A549 (cell line): Measurements from ENCODE around the gene NEK4. TPM values are rescaled to one million over a fixed set of nuclear protein-coding genes. Genes with fewer than 3 reads are reported as not detected.

Experiments used
- ATAC-seq, 2 experiments: fragments of 200-7000 bp in 1 of 2; fragments of >200 bp in 1 of 2; cut with Nextera tagmentation in 1 of 2; cut with Tn5 transposase in 1 of 2; 3 replicates each; pipeline versions ENCODE4 v1.8.0 to v1.9.1; 2018 to 2020; ENCODE audit warnings: mild to moderate bottlenecking in 1 of 2, moderate library complexity in 1 of 2
- CTCF ChIA-PET: fragments of 300-600 bp; sonication (Branson Sonifier 250); formaldehyde crosslinking; extraction: SDS; loops from one replicate; lab custom pipeline; 2021; ENCODE audit warnings: antibody characterized with exemption, inconsistent platforms; lab: Yijun Ruan, JAX
- POLR2A ChIA-PET: fragments of 350-600 bp; formaldehyde crosslinking; extraction: SDS; loops from one replicate; lab custom pipeline; 2021; ENCODE audit warnings: antibody characterized with exemption, inconsistent platforms; lab: Yijun Ruan, JAX
- DNase-seq, 2 experiments: peaks; one replicate each; pipeline versions ENCODE4 v3.0.0 to v3.0.0-alpha.2; 2011 to 2016; ENCODE audit warnings: low read depth in 1 of 2, low spot score in 1 of 2
- FAIRE-seq: peaks from 2 replicates; lab custom pipeline; 2011; peaks lifted over from hg19 to GRCh38; lab: Jason Lieb, UNC
- H3K27ac ChIP-seq, 2 experiments: fragments of >200 bp; sonication (Bioruptor Twin); formaldehyde crosslinking; 3 replicates each; pipeline ENCODE4 v1.5.1; 2016 to 2017
- H3K4me1 ChIP-seq: fragments of >200 bp; sonication (Bioruptor Twin); formaldehyde crosslinking; 3 replicates; pipeline ENCODE4 v1.6.1; 2016
- H3K4me2 ChIP-seq: fragments of >200 bp; sonication (Bioruptor Twin); formaldehyde crosslinking; 3 replicates; pipeline ENCODE4 v1.6.1; 2016
- H3K4me3 ChIP-seq: fragments of >200 bp; sonication (Bioruptor Twin); formaldehyde crosslinking; 3 replicates; pipeline ENCODE4 v1.5.1; 2016
- H3K9me3 ChIP-seq: fragments of >200 bp; sonication (Bioruptor Twin); formaldehyde crosslinking; 3 replicates; pipeline ENCODE4 v1.6.1; 2016
- BHLHE40 ChIP-seq: IDR thresholded peaks from 2 replicates; pipeline ENCODE4 v1.6.1; 2012; ENCODE audit warnings: low read depth, low read length, inconsistent platforms
- CEBPB ChIP-seq, 2 experiments: fragments of >200 bp in 1 of 2; sonication (Bioruptor Twin) in 1 of 2; formaldehyde crosslinking in 1 of 2; IDR thresholded peaks; 2 replicates each; pipeline ENCODE4 v1.6.1; 2012 to 2016
- CTCF ChIP-seq: fragments of >200 bp; sonication (Bioruptor Twin); formaldehyde crosslinking; IDR thresholded peaks from 3 replicates; pipeline ENCODE4 v1.5.1; 2016
- E2F6 ChIP-seq: IDR thresholded peaks from 2 replicates; pipeline ENCODE4 v1.6.1; 2012; ENCODE audit warnings: low read depth, borderline replicate concordance
- EHF ChIP-seq: fragments of 250-450 bp; sonication (Bioruptor Pico); IDR thresholded peaks from 2 replicates; pipeline ENCODE4 v1.5.0; 2020; ENCODE audit warnings: mild to moderate bottlenecking
- EHMT2 ChIP-seq: fragments of 200-600 bp; sonication (generic); IDR thresholded peaks from 2 replicates; pipeline ENCODE4 v1.6.1; 2016; ENCODE audit warnings: antibody characterized with exemption, low read depth, mild to moderate bottlenecking, moderate library complexity
- ESRRA ChIP-seq: fragments of 150-350 bp; IDR thresholded peaks from 2 replicates; pipeline ENCODE4 v1.6.1; 2014; ENCODE audit warnings: mild to moderate bottlenecking, low read length, borderline replicate concordance
- FOSB ChIP-seq: fragments of 250-450 bp; sonication (Bioruptor Pico); IDR thresholded peaks from 2 replicates; pipeline ENCODE4 v1.5.0; 2020; ENCODE audit warnings: mild to moderate bottlenecking, moderate library complexity
- HDAC2 ChIP-seq: fragments of 200-600 bp; sonication (generic); IDR thresholded peaks from 2 replicates; pipeline ENCODE4 v1.6.1; 2016
- HEYL ChIP-seq: fragments of 250-450 bp; sonication (Bioruptor Pico); IDR thresholded peaks from 2 replicates; pipeline ENCODE4 v1.8.0; 2021; ENCODE audit warnings: mild to moderate bottlenecking, moderate library complexity
- HMGXB4 ChIP-seq: fragments of 250-450 bp; sonication (Bioruptor Pico); IDR thresholded peaks from 2 replicates; pipeline ENCODE4 v1.5.0; 2021; ENCODE audit warnings: mild to moderate bottlenecking, moderate library complexity, borderline replicate concordance
- KDM1A ChIP-seq: fragments of 200-600 bp; sonication (generic); IDR thresholded peaks from 2 replicates; pipeline ENCODE4 v1.6.1; 2016; ENCODE audit warnings: low read depth, mild to moderate bottlenecking
- MAFK ChIP-seq: fragments of 450-650 bp; IDR thresholded peaks from 2 replicates; pipeline ENCODE4 v1.6.1; 2014; ENCODE audit not compliant: partially characterized antibody
- MAX ChIP-seq: IDR thresholded peaks from 2 replicates; pipeline ENCODE4 v1.6.1; 2012
- MYC ChIP-seq: IDR thresholded peaks from 2 replicates; pipeline ENCODE4 v1.6.1; 2012; ENCODE audit warnings: mild to moderate bottlenecking, inconsistent platforms, low read length, improper control_type of control experiment, borderline replicate concordance
- NFE2L2 ChIP-seq: fragments of 150-350 bp; conservative IDR thresholded peaks from 2 replicates; pipeline ENCODE4 v1.6.1; 2014; ENCODE audit warnings: low read length
- RAD21 ChIP-seq, 2 experiments: fragments of >200 bp in 1 of 2; sonication (Bioruptor Twin) in 1 of 2; formaldehyde crosslinking in 1 of 2; IDR thresholded peaks in 1 of 2; conservative IDR thresholded peaks in 1 of 2; 2 replicates in 1 of 2; 3 replicates in 1 of 2; pipeline ENCODE4 v1.6.1; 2012 to 2018; ENCODE audit warnings: inconsistent platforms in 1 of 2
- RCOR1 ChIP-seq: fragments of 150-350 bp; IDR thresholded peaks from 2 replicates; pipeline ENCODE4 v1.6.1; 2014; ENCODE audit warnings: antibody characterized with exemption, low read length, low read depth
- RFX5 ChIP-seq: fragments of 450-650 bp; IDR thresholded peaks from 2 replicates; pipeline ENCODE4 v1.7.1; 2014; ENCODE audit warnings: antibody characterized with exemption, mild to moderate bottlenecking, moderate library complexity
- SMC3 ChIP-seq: fragments of >200 bp; sonication (Bioruptor Twin); formaldehyde crosslinking; IDR thresholded peaks from 3 replicates; pipeline ENCODE4 v1.6.1; 2018; ENCODE audit warnings: inconsistent platforms
- USF2 ChIP-seq: fragments of 450-650 bp; IDR thresholded peaks from 2 replicates; pipeline ENCODE4 v1.6.1; 2014; ENCODE audit warnings: antibody characterized with exemption
- ZC3H11A ChIP-seq: fragments of 450-650 bp; IDR thresholded peaks from 2 replicates; pipeline ENCODE4 v1.6.1; 2014; ENCODE audit warnings: antibody characterized with exemption, mild to moderate bottlenecking
- ZFP36 ChIP-seq: fragments of 450-650 bp; IDR thresholded peaks from 2 replicates; pipeline ENCODE4 v1.6.1; 2014; ENCODE audit warnings: borderline replicate concordance; ENCODE audit not compliant: partially characterized antibody
- ZNF302 ChIP-seq: fragments of 250-450 bp; sonication (Bioruptor Pico); IDR thresholded peaks from 2 replicates; pipeline ENCODE4 v1.9.0; 2021; ENCODE audit warnings: inconsistent platforms, mild to moderate bottlenecking, moderate library complexity
- WGBS: methylation state at CpG from one replicate; pipeline ENCODE4 v1.1.6; 2017; ENCODE audit errors: missing lambda C conversion rate; 5-methylcytosine and 5-hydroxymethylcytosine counted together
- polyA plus RNA-seq, 4 experiments: library from polyadenylated mRNA; depleted of rRNA in 3 of 4; stranded (reverse); fragments of >200 nt; fragmentation: RNase III in 1 of 4; extraction: RNeasy Plus Mini Kit Qiagen cat#74134 plus additional on column Dnase treatment in 1 of 4; gene quantifications; 2 replicates in 3 of 4; 3 replicates in 1 of 4; pipeline ENCODE4 v1.2.3, GENCODE V29; 2011 to 2017

The NEK4 gene
- polyA plus RNA-seq, 2 of the 4 experiments (the other 2 are of a cell fraction) = 12.1 to 19.4 TPM

GRCh38 chr3:52801839-52802238 is 31.1 kb upstream of the NEK4 start (continued):
- no peak for TF ChIP-seq MAX
- TF ChIP-seq, all 56 proteins: peak for 0

GRCh38 chr3:52800079-52800478 is 29.3 kb upstream of the NEK4 start:
- ChIA-PET CTCF (no interaction called here), POLR2A (no interaction called here)
- Histone ChIP-seq H3K4me2 (no peak overlapping the region), H3K9me3 (no peaks in the 10 kb centered on the region), H3K4me1 (no peaks in the 10 kb centered on the region), H3K27ac (no peak overlapping the region), H3K4me3 (no peak overlapping the region)
- ATAC-seq = no peak
- 72% methylated on average over 5 of the region's 7 CpGs for WGBS
- no peak for FAIRE-seq
- DNase-seq = no peak
- no peak for TF ChIP-seq KDM1A
- no peak for TF ChIP-seq USF2
- TF ChIP-seq HEYL (CRISPR knock-in tag) = no peak
- TF ChIP-seq MYC = no peak
- no peak for TF ChIP-seq ZNF302 (CRISPR knock-in tag)
- no peak for TF ChIP-seq SMC3
- no peak for TF ChIP-seq HDAC2
- no peak for TF ChIP-seq ZC3H11A
- TF ChIP-seq, all 56 proteins: peak for 0

- DNase-seq (peak; percentile 36 to 52), FAIRE-seq (no peak), ATAC-seq (peak; percentile 41 to 83; a peak in 3 of 6 replicates)
- H3K4me3 ChIP-seq = no peak overlapping the region
- POLR2A ChIA-PET = interaction anchor here (0.9 kb wide), 1 partner anchor 28 kb away, joined by 3 read pairs; the partner anchor contains the start of gene NEK4
- no peaks in the 10 kb centered on the region for H3K4me1 ChIP-seq
- WGBS = 43% methylated on average over 8 of the region's 14 CpGs
- H3K27ac ChIP-seq = no peak overlapping the region
- TF ChIP-seq USF2 (no peak), CTCF (peak; percentile 33), MAFK (no peak), RAD21 (conservative IDR thresholded peaks at IDR 0.05 in 1 of 2, IDR thresholded peaks at IDR 0.05 in 1 of 2) (0 out of 5 replicates have a peak, but pooled peaks of 1 of the 2 experiments have one; percentile 3)
- TF ChIP-seq, all 56 proteins: peak for 2
- Histone ChIP-seq H3K9me3 (no peaks in the 10 kb centered on the region), H3K4me2 (no peak overlapping the region)
- CTCF ChIA-PET = interaction anchor here (0.5 to 1.8 kb wide), 3 partner anchors 9 to 85 kb away, joined by 3 to 7 read pairs (median 4); no protein-coding TSS in a partner anchor
These were observed 28.3 kb upstream of the NEK4 start for GRCh38 chr3:52798978-52799476.

- ATAC-seq = peak; percentile 8 to 31; a peak in 3 of 6 replicates
- H3K4me2 ChIP-seq = no peak overlapping the region
- ChIA-PET CTCF (interaction anchor here (0.5 to 1.8 kb wide), 4 partner anchors 10 to 85 kb away, joined by 3 to 7 read pairs (median 4); no protein-coding TSS in a partner anchor), POLR2A (interaction anchor here (0.9 kb wide), 1 partner anchor 28 kb away, joined by 3 read pairs; the partner anchor contains the start of gene NEK4)
- no peak for DNase-seq
- H3K4me1 ChIP-seq = no peaks in the 10 kb centered on the region
- FAIRE-seq = no peak
- WGBS = 64% methylated on average over 7 of the region's 10 CpGs
- H3K9me3 ChIP-seq = no peaks in the 10 kb centered on the region
- no peak overlapping the region for H3K4me3 ChIP-seq
- H3K27ac ChIP-seq = no peak overlapping the region
- TF ChIP-seq ZFP36 (no peak), RCOR1 (no peak), EHF (CRISPR knock-in tag) (no peak), NFE2L2 (no peak), EHMT2 (no peak), E2F6 (no peak), MAX (no peak), ESRRA (no peak), HDAC2 (no peak), HEYL (CRISPR knock-in tag) (no peak), HMGXB4 (no peak), BHLHE40 (no peak), CEBPB (IDR thresholded peaks at IDR 0.05) (no peak), RFX5 (no peak), FOSB (no peak)
These were observed 27.7 kb upstream of the NEK4 start for GRCh38 chr3:52798376-52798977.
